ENCODE measurements around the gene NXNL2. TPM values are rescaled to one million over a fixed set of nuclear protein-coding genes. Genes with fewer than 3 reads are reported as not detected.

The NXNL2 gene
- total RNA-seq, 1 donor from 2014 or later: 0.32 TPM

- no peak overlapping the region for H3K4me3 Mint-ChIP-seq (ENCODE audit: unreplicated experiment)
- TF ChIP-seq CTCF (IDR thresholded peaks at IDR 0.05): no peak
- no peak for DNase-seq (ENCODE audit: extremely low spot score, unreplicated experiment)
- H3K4me1 Mint-ChIP-seq (ENCODE audit: unreplicated experiment): no peaks in the 10 kb centered on the region
- H3K27ac Mint-ChIP-seq (ENCODE audit: unreplicated experiment): no peak overlapping the region
- H3K9me3 Mint-ChIP-seq (ENCODE audit: unreplicated experiment): peaks cover 7% of the 10 kb centered on the region
- no peaks in the 10 kb centered on the region for H3K36me3 Mint-ChIP-seq (ENCODE audit: unreplicated experiment)
- H3K27me3 Mint-ChIP-seq (ENCODE audit: unreplicated experiment): no peaks in the 10 kb centered on the region
These were observed 9.3 kb downstream of the NXNL2 start for GRCh38 chr9:88544245-88544644.

- DNase-seq (ENCODE audit: extremely low spot score, unreplicated experiment): no peak
- Mint-ChIP-seq H3K4me1 (ENCODE audit: unreplicated experiment) (no peaks in the 10 kb centered on the region), H3K36me3 (ENCODE audit: unreplicated experiment) (no peaks in the 10 kb centered on the region), H3K9me3 (ENCODE audit: unreplicated experiment) (peaks cover 9% of the 10 kb centered on the region), H3K27ac (ENCODE audit: unreplicated experiment) (no peak overlapping the region), H3K4me3 (ENCODE audit: unreplicated experiment) (no peak overlapping the region), H3K27me3 (ENCODE audit: unreplicated experiment) (no peaks in the 10 kb centered on the region)
- TF ChIP-seq CTCF (IDR thresholded peaks at IDR 0.05): no peak
These were observed 16.7 kb downstream of the NXNL2 start for GRCh38 chr9:88551546-88552137.

- H3K4me3 Mint-ChIP-seq (ENCODE audit: unreplicated experiment): no peak overlapping the region
- DNase-seq (ENCODE audit: extremely low spot score, unreplicated experiment): no peak
- no peak overlapping the region for H3K27ac Mint-ChIP-seq (ENCODE audit: unreplicated experiment)
- no peaks in the 10 kb centered on the region for H3K36me3 Mint-ChIP-seq (ENCODE audit: unreplicated experiment)
- H3K9me3 Mint-ChIP-seq (ENCODE audit: unreplicated experiment): peaks cover 9% of the 10 kb centered on the region
- H3K4me1 Mint-ChIP-seq (ENCODE audit: unreplicated experiment): no peaks in the 10 kb centered on the region
- no peaks in the 10 kb centered on the region for H3K27me3 Mint-ChIP-seq (ENCODE audit: unreplicated experiment)
- TF ChIP-seq CTCF (IDR thresholded peaks at IDR 0.05): no peak
These were observed 18.4 kb downstream of the NXNL2 start for GRCh38 chr9:88553350-88553749.

- Mint-ChIP-seq H3K27me3 (ENCODE audit: unreplicated experiment) (no peaks in the 10 kb centered on the region), H3K4me1 (ENCODE audit: unreplicated experiment) (no peaks in the 10 kb centered on the region), H3K36me3 (ENCODE audit: unreplicated experiment) (no peaks in the 10 kb centered on the region), H3K4me3 (ENCODE audit: unreplicated experiment) (no peak overlapping the region), H3K27ac (ENCODE audit: unreplicated experiment) (no peak overlapping the region), H3K9me3 (ENCODE audit: unreplicated experiment) (no peaks in the 10 kb centered on the region)
- DNase-seq (ENCODE audit: extremely low spot score, unreplicated experiment): no peak
- TF ChIP-seq CTCF (IDR thresholded peaks at IDR 0.05): no peak
These were observed 20.4 kb downstream of the NXNL2 start for GRCh38 chr9:88555268-88555980.

GRCh38 chr9:88559661-88560060 lies 24.7 kb downstream of the NXNL2 start:
- Mint-ChIP-seq H3K27ac (ENCODE audit: unreplicated experiment) (no peak overlapping the region), H3K4me3 (ENCODE audit: unreplicated experiment) (no peak overlapping the region), H3K9me3 (ENCODE audit: unreplicated experiment) (no peaks in the 10 kb centered on the region), H3K27me3 (ENCODE audit: unreplicated experiment) (peaks cover 2% of the 10 kb centered on the region), H3K4me1 (ENCODE audit: unreplicated experiment) (no peaks in the 10 kb centered on the region), H3K36me3 (ENCODE audit: unreplicated experiment) (no peaks in the 10 kb centered on the region)
- DNase-seq (ENCODE audit: extremely low spot score, unreplicated experiment): no peak
- TF ChIP-seq CTCF (IDR thresholded peaks at IDR 0.05): no peak
